ENCODE data around the gene SPR. TPM values are rescaled to one million over a fixed set of nuclear protein-coding genes. Genes with fewer than 3 reads are reported as not detected.

The SPR gene
- total and polyA plus RNA-seq, 2 of the 13 experiments (the other 11 are each of a cell fraction or from before 2014, with no cell fraction given), result 34.0 to 96.0 TPM

DNA sequence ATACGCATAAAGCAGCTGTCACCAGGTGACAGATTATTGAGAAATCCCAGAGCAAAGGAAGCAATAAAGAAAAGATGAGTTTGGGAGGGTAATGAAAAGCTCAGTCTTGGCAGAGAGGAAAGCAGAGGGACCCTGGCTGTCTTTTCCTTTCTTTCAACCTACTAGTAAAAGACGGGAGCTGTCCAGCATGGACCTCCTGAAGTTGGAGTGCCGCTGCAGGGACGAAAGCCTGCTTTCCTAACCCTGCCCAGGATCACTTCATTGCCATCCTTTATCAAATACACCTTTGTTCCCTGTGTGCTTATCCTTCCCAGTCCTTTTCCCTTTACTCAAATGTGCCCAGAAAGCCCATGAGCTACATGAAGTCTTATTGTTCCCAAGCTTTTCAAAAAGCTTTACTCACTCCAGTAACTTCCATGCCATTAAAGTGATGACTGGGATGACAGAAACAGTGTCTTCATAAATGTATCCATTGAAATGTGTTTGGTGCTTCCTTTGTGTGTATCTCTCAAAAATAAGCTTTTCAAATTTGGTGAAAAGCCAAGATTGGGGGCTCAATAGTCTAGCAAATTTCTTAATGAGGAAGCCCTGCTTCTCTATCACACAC, 3.7 kb upstream of the SPR start (continued):
- TF ChIP-seq, protein P1, sequence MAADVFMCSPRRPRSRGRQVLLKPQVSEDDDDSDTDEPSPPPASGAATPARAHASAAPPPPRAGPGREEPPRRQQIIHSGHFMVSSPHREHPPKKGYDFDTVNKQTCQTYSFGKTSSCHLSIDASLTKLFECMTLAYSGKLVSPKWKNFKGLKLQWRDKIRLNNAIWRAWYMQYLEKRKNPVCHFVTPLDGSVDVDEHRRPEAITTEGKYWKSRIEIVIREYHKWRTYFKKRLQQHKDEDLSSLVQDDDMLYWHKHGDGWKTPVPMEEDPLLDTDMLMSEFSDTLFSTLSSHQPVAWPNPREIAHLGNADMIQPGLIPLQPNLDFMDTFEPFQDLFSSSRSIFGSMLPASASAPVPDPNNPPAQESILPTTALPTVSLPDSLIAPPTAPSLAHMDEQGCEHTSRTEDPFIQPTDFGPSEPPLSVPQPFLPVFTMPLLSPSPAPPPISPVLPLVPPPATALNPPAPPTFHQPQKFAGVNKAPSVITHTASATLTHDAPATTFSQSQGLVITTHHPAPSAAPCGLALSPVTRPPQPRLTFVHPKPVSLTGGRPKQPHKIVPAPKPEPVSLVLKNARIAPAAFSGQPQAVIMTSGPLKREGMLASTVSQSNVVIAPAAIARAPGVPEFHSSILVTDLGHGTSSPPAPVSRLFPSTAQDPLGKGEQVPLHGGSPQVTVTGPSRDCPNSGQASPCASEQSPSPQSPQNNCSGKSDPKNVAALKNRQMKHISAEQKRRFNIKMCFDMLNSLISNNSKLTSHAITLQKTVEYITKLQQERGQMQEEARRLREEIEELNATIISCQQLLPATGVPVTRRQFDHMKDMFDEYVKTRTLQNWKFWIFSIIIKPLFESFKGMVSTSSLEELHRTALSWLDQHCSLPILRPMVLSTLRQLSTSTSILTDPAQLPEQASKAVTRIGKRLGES (CRISPR knock-in tag; IDR thresholded peaks at IDR 0.05; ENCODE audit: borderline replicate concordance), result peak; percentile 82; the same call in 1 of the 2 replicates
- TF ChIP-seq, protein P2, sequence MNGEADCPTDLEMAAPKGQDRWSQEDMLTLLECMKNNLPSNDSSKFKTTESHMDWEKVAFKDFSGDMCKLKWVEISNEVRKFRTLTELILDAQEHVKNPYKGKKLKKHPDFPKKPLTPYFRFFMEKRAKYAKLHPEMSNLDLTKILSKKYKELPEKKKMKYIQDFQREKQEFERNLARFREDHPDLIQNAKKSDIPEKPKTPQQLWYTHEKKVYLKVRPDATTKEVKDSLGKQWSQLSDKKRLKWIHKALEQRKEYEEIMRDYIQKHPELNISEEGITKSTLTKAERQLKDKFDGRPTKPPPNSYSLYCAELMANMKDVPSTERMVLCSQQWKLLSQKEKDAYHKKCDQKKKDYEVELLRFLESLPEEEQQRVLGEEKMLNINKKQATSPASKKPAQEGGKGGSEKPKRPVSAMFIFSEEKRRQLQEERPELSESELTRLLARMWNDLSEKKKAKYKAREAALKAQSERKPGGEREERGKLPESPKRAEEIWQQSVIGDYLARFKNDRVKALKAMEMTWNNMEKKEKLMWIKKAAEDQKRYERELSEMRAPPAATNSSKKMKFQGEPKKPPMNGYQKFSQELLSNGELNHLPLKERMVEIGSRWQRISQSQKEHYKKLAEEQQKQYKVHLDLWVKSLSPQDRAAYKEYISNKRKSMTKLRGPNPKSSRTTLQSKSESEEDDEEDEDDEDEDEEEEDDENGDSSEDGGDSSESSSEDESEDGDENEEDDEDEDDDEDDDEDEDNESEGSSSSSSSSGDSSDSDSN (CRISPR knock-in tag; IDR thresholded peaks at IDR 0.05), result no peak
- TF ChIP-seq, protein P3, sequence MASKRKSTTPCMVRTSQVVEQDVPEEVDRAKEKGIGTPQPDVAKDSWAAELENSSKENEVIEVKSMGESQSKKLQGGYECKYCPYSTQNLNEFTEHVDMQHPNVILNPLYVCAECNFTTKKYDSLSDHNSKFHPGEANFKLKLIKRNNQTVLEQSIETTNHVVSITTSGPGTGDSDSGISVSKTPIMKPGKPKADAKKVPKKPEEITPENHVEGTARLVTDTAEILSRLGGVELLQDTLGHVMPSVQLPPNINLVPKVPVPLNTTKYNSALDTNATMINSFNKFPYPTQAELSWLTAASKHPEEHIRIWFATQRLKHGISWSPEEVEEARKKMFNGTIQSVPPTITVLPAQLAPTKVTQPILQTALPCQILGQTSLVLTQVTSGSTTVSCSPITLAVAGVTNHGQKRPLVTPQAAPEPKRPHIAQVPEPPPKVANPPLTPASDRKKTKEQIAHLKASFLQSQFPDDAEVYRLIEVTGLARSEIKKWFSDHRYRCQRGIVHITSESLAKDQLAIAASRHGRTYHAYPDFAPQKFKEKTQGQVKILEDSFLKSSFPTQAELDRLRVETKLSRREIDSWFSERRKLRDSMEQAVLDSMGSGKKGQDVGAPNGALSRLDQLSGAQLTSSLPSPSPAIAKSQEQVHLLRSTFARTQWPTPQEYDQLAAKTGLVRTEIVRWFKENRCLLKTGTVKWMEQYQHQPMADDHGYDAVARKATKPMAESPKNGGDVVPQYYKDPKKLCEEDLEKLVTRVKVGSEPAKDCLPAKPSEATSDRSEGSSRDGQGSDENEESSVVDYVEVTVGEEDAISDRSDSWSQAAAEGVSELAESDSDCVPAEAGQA (IDR thresholded peaks at IDR 0.05; ENCODE audit: low read depth), result no peak
- TF ChIP-seq, protein P3 (CRISPR knock-in tag; IDR thresholded peaks at IDR 0.05; ENCODE audit: borderline replicate concordance), result no peak
- TF ChIP-seq MYNN (CRISPR knock-in tag; IDR thresholded peaks at IDR 0.05; ENCODE audit: low read depth) (no peak), HOXA5 (CRISPR knock-in tag; IDR thresholded peaks at IDR 0.05) (peak; percentile 95), SPEN (CRISPR knock-in tag; IDR thresholded peaks at IDR 0.05; ENCODE audit: low read depth) (peak; percentile 51; the same call in 1 of the 2 replicates), ZC3H4 (CRISPR knock-in tag; IDR thresholded peaks at IDR 0.05; ENCODE audit: borderline replicate concordance) (no peak), NCOA5 (CRISPR knock-in tag; IDR thresholded peaks at IDR 0.05) (no peak)
